LNCaP clone FGC (cell line): ENCODE measurements around the gene NPAS3.

Experiments used
- DNase-seq: peaks from one replicate; pipeline ENCODE4 v3.0.0-alpha.2; 2011; ENCODE audit warnings: low read depth
- H3K4me3 ChIP-seq: 2 replicates; pipeline ENCODE4 v1.5.1; 2011; ENCODE audit warnings: mild to moderate bottlenecking, low read depth, low read length, control low read depth
- CTCF ChIP-seq: IDR thresholded peaks from 2 replicates; pipeline ENCODE4 v1.5.1; 2012; ENCODE audit warnings: mild to moderate bottlenecking; ENCODE audit not compliant: control insufficient read depth, insufficient read depth; ENCODE audit errors: extremely low read depth

Gene NPAS3

GRCh38 chr14:33835677-33836076 is 897.0 kb downstream of the NPAS3 start:
- no peak overlapping the region for H3K4me3 ChIP-seq
- no peak for TF ChIP-seq CTCF
- no peak for DNase-seq

GRCh38 chr14:33836203-33836899 is 897.7 kb downstream of the NPAS3 start:
- H3K4me3 ChIP-seq, result no peak overlapping the region
- TF ChIP-seq CTCF, result no peak
- no peak for DNase-seq

DNA sequence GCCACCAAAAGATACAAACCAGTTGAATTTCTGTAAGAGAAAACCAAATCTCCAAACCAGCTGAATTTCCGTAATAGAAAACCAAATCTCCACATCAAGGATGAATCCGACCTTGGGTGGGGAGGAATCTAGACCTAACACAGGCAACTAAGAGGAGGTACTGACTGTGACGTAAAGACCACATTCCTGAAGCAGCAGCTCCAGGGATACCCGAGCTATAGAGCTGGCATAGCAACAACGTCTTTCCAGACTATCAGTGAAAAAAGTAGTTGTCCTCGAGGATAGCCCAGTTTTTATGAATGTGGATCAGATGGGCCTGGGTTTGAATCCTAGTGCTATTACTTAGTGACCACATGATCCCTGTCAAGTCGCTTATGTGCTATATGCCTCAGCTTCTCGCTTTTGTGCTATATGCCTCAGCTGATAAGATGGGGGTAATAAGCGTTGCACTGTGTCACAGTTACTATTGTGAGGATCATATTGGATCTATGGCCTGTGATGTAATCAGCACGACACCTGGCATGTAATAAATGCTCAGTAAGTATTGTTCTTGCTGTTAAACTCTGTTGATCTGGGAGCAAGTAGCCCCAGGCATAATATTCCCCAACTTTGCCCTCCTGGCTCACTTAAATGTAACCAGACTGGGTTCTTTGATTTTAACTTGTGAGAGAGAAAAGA is 898.4 kb downstream of the NPAS3 start:
- TF ChIP-seq CTCF, result no peak
- no peak for DNase-seq
- H3K4me3 ChIP-seq, result no peak overlapping the region

GRCh38 chr14:33837943-33838683 is 899.4 kb downstream of the NPAS3 start:
- TF ChIP-seq CTCF, result no peak
- DNase-seq, result peak; percentile 79
- no peak overlapping the region for H3K4me3 ChIP-seq

GRCh38 chr14:33839193-33840076 is 900.8 kb downstream of the NPAS3 start:
- peak; percentile 76 for TF ChIP-seq CTCF
- H3K4me3 ChIP-seq, result no peak overlapping the region
- DNase-seq, result peak; percentile 14

DNA sequence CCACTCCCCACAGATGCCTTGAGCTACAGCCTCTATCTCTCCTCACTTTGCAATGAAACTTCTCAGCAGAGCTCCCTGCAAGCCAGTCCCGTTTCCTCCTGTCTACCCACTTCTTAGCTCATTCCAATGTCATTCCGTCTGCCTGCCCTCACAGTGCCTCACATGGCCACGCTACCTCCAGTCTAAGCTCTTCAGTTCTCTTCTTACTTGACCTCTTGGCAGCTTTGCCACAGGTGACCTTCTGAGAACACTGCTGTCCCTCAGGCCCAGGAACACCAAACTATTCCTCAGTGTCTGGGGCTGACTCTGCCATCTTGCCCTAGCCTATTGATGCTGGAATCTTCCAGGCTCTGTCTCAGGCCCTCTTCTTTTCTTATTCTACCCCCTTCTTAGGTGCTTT is 902.1 kb downstream of the NPAS3 start:
- no peak for TF ChIP-seq CTCF
- H3K4me3 ChIP-seq, result no peak overlapping the region
- no peak for DNase-seq
